ENCODE data around the gene PSMA1.

Gene PSMA1

GRCh38 chr11:14480716-14481115 is 39.5 kb downstream of the PSMA1 start:
- no peak overlapping the region; the same call in 1 of the 2 replicates for H3K27ac ChIP-seq (ENCODE audit: extremely low read depth, low read depth, low read length)
- no peak overlapping the region for H3K4me3 ChIP-seq (ENCODE audit: low read depth, low read length)
- H3K9me3 ChIP-seq (ENCODE audit: control insufficient read depth, insufficient read depth, low read depth, low read length) = no peaks in the 10 kb centered on the region
- ChIA-PET CTCF (interaction anchor here (0.6 to 1.8 kb wide), 5 partner anchors 13 to 38 kb away, joined by 3 to 7 read pairs (median 4); no protein-coding TSS in a partner anchor), POLR2A (interaction anchor here (0.7 to 0.9 kb wide), 2 partner anchors 20 to 23 kb away, joined by 3 to 4 read pairs; no protein-coding TSS in a partner anchor)
- H3K4me1 ChIP-seq (ENCODE audit: control insufficient read depth, insufficient read depth, low read length) = no peaks in the 10 kb centered on the region
- peaks cover 65 to 98% of the 10 kb centered on the region in 2 experiments for H3K36me3 ChIP-seq (ENCODE audit: control insufficient read depth in 2 of 2, insufficient read depth in 1 of 2, low read length in 2 of 2)
- TF ChIP-seq ZNF132 (tag by site-specific recombination; IDR thresholded peaks at IDR 0.05; ENCODE audit: borderline replicate concordance) (no peak), SETDB1 (IDR thresholded peaks at IDR 0.05; ENCODE audit: insufficient read length, low read length) (no peak)

GRCh38 chr11:14471127-14471526 is 49.1 kb downstream of the PSMA1 start:
- peaks cover 21 to 97% of the 10 kb centered on the region in 2 experiments for H3K36me3 ChIP-seq (ENCODE audit: control insufficient read depth in 2 of 2, insufficient read depth in 1 of 2, low read length in 2 of 2)
- H3K27ac ChIP-seq (ENCODE audit: extremely low read depth, low read depth, low read length) = no peak overlapping the region
- H3K4me3 ChIP-seq (ENCODE audit: low read depth, low read length) = no peak overlapping the region
- ChIA-PET POLR2A (no interaction called here), CTCF (interaction anchor here (1.2 kb wide), 1 partner anchor 16 kb away, joined by 5 read pairs; no protein-coding TSS in a partner anchor)
- no peaks in the 10 kb centered on the region for H3K4me1 ChIP-seq (ENCODE audit: control insufficient read depth, insufficient read depth, low read length)
- no peaks in the 10 kb centered on the region for H3K9me3 ChIP-seq (ENCODE audit: control insufficient read depth, insufficient read depth, low read depth, low read length)
- TF ChIP-seq ZNF266 (tag by site-specific recombination; IDR thresholded peaks at IDR 0.05; ENCODE audit: low read depth) = no peak
- no peak for TF ChIP-seq ZNF555 (tag by site-specific recombination; conservative IDR thresholded peaks at IDR 0.05)
- no peak for TF ChIP-seq ZSCAN5A (tag by site-specific recombination; IDR thresholded peaks at IDR 0.05)
- TF ChIP-seq PATZ1 (tag by site-specific recombination; IDR thresholded peaks at IDR 0.05) = no peak
- no peak for TF ChIP-seq ZNF600 (tag by site-specific recombination; IDR thresholded peaks at IDR 0.05)
- no peak for TF ChIP-seq ZNF626 (tag by site-specific recombination; IDR thresholded peaks at IDR 0.05)
- no peak for TF ChIP-seq ZNF654 (tag by site-specific recombination; IDR thresholded peaks at IDR 0.05; ENCODE audit: low read depth)
- TF ChIP-seq TCF7L2 (IDR thresholded peaks at IDR 0.05; ENCODE audit: borderline replicate concordance, low read depth, low read length) = no peak
- TF ChIP-seq ZIC2 (tag by site-specific recombination; IDR thresholded peaks at IDR 0.05) = no peak
- TF ChIP-seq ZNF302 (tag by site-specific recombination; IDR thresholded peaks at IDR 0.05; ENCODE audit: low read depth) = no peak
- no peak for TF ChIP-seq SCRT2 (tag by site-specific recombination; IDR thresholded peaks at IDR 0.05)
- no peak for TF ChIP-seq ZNF707 (tag by site-specific recombination; IDR thresholded peaks at IDR 0.05)
- TF ChIP-seq ZNF140 (tag by site-specific recombination; IDR thresholded peaks at IDR 0.05) = no peak
- no peak for TF ChIP-seq ZNF223 (tag by site-specific recombination; IDR thresholded peaks at IDR 0.05)
- no peak for TF ChIP-seq OSR2 (tag by site-specific recombination; IDR thresholded peaks at IDR 0.05)

DNA sequence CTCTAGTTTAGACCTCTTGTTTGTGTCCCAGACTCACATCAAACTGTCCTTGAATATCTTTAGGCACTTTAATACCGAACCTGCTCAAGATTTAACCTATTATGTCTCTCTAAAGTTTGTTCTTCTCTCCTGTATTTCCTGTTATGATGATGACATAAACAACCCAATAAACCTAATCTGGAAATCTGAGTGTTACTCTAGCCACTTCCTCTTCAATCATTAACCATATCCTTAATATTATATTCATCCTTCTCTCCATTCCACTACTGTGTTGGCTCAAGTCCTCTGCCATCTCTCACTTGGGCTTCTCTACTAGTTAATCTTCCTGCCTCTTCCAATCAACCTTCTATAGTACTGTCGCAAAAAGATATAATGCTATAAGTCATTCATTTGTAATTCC is 56.6 kb downstream of the PSMA1 start:
- Histone ChIP-seq H3K4me1 (ENCODE audit: control insufficient read depth, insufficient read depth, low read length) (no peaks in the 10 kb centered on the region), H3K4me3 (ENCODE audit: low read depth, low read length) (no peak overlapping the region), H3K9me3 (ENCODE audit: control insufficient read depth, insufficient read depth, low read depth, low read length) (no peaks in the 10 kb centered on the region), H3K27ac (ENCODE audit: extremely low read depth, low read depth, low read length) (no peak overlapping the region), H3K36me3 (ENCODE audit: control insufficient read depth in 2 of 2, insufficient read depth in 1 of 2, low read length in 2 of 2) (peaks cover 47 to 96% of the 10 kb centered on the region in 2 experiments)
- ChIA-PET POLR2A (no interaction called here), CTCF (interaction anchor here (0.7 to 4.0 kb wide), 2 partner anchors 8 to 162 kb away, joined by 3 to 34 read pairs; no protein-coding TSS in a partner anchor)
- TF ChIP-seq ZNF239 (tag by site-specific recombination; IDR thresholded peaks at IDR 0.05) (no peak), ZNF548 (tag by site-specific recombination; IDR thresholded peaks at IDR 0.05) (no peak), ZNF433 (tag by site-specific recombination; IDR thresholded peaks at IDR 0.05; ENCODE audit: low read depth) (no peak), ZBTB20 (tag by site-specific recombination; IDR thresholded peaks at IDR 0.05) (no peak), ZBTB8A (tag by site-specific recombination; IDR thresholded peaks at IDR 0.05) (no peak), ZNF626 (tag by site-specific recombination; IDR thresholded peaks at IDR 0.05) (no peak), ZBTB21 (tag by site-specific recombination; IDR thresholded peaks at IDR 0.05) (no peak), PBX3 (CRISPR knock-in tag; IDR thresholded peaks at IDR 0.05) (no peak)
